Gastrocnemius medialis (tissue), 4 donors: ENCODE data around the gene TEX54. TPM values are rescaled to one million over a fixed set of nuclear protein-coding genes. Genes with fewer than 3 reads are reported as not detected.
"Not testable (repeated sequence)": the region's sequence is repeated elsewhere in the genome, so short reads cannot be mapped to it uniquely, and the experiment has no call there.

Experiments
- ATAC-seq, 2 donors: fragments of 150-250 bp; one replicate each; pipeline ENCODE4 v1.9.1; 2016
- DNase-seq, 2 donors: peaks; one replicate each; pipeline ENCODE4 v3.0.0-alpha.2; 2019
- H3K27ac ChIP-seq, 4 donors: fragments of 200-600 bp; sonication (generic); 1 replicate in 1 of 4; 2 replicates in 3 of 4; pipeline ENCODE4 v1.5.1; 2016 to 2018; ENCODE audit warnings: mild to moderate bottlenecking in 2 of 4, moderate library complexity in 1 of 4
- H3K27me3 ChIP-seq, 3 donors: fragments of 200-600 bp; sonication (generic) in 2 of 3; 1 replicate in 1 of 3; 2 replicates in 2 of 3; pipeline versions ENCODE4 v1.5.1 to v1.6.0; 2016 to 2019; ENCODE audit warnings: mild to moderate bottlenecking in 1 of 3, moderate library complexity in 1 of 3
- H3K36me3 ChIP-seq, 2 donors: fragments of 200-600 bp; sonication (generic) in 1 of 2; one replicate each; pipeline ENCODE4 v1.5.1; 2017 to 2018
- H3K4me1 ChIP-seq, 2 donors: fragments of 200-600 bp; sonication (generic) in 1 of 2; one replicate each; pipeline ENCODE4 v1.5.1; 2016 to 2017; ENCODE audit warnings: mild to moderate bottlenecking in 2 of 2
- H3K4me3 ChIP-seq, 4 donors: fragments of 200-600 bp; sonication (generic) in 3 of 4; 1 replicate in 1 of 4; 2 replicates in 3 of 4; pipeline ENCODE4 v1.5.1; 2016 to 2019; ENCODE audit warnings: mild to moderate bottlenecking in 2 of 4
- H3K9me3 ChIP-seq, 3 donors: fragments of 200-600 bp; sonication (generic) in 2 of 3; 1 replicate in 1 of 3; 2 replicates in 2 of 3; pipeline ENCODE4 v1.5.1; 2016 to 2019
- CTCF ChIP-seq, 5 experiments: fragments of 450-650 bp in 3 of 5; fragments of 200-600 bp in 2 of 5; sonication (generic) in 2 of 5; IDR thresholded peaks in 4 of 5; conservative IDR thresholded peaks in 1 of 5; 1 replicate in 4 of 5; 2 replicates in 1 of 5; pipeline ENCODE4 v1.5.1; 2016 to 2019; ENCODE audit warnings: antibody characterized with exemption in 5 of 5, mild to moderate bottlenecking in 3 of 5, moderate library complexity in 3 of 5
- POLR2A ChIP-seq, 2 donors: fragments of 450-650 bp; IDR thresholded peaks; one replicate each; pipeline ENCODE4 v1.6.1; 2017; ENCODE audit warnings: antibody characterized with exemption in 2 of 2, mild to moderate bottlenecking in 2 of 2, moderate library complexity in 2 of 2
- in situ Hi-C, 4 donors: fragments of 200-750 bp; cut with MboI; loops; one replicate each; pipeline versions ENCODE4 v1.15.0 to v1.8.0; 2017; ENCODE audit warnings: low sequenced_read_pairs in 4 of 4
- intact Hi-C: fragments of 100-400 bp; cut with DNase I; formaldehyde crosslinking; loops from one replicate; pipeline ENCODE4 v1.15.1; 2023; ENCODE audit warnings: low total_unique reads
- total RNA-seq, 4 donors: library from RNA; depleted of rRNA; stranded (reverse); fragments of >200 nt; gene quantifications; one replicate each; pipeline versions ENCODE4 v1.1.0 to v1.2.3, GENCODE V29; 2016

Gene TEX54
- total RNA-seq, 4 donors from 2014 or later: not detected

DNA sequence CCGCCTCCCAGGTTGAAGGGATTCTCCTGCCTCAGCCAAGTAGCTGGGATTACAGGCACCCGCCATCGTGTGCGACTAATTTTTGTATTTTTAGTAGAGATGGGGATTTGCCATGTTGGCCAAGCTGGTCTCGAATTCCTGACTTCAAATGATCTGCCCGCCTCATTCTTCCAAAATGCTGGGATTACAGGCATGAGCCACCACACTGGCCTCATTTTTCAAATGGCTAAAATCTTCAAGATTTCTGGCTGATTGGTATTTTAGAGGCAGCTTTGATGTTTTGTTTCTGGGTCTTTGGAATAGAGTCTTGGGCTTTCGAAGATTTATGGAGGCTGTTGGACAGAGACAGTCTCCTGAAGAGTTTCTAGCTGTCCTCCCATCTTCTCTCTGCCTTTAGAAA, 42.2 kb upstream of the TEX54 start:
- no peak overlapping the region for H3K27ac ChIP-seq
- no peaks in the 10 kb centered on the region for H3K9me3 ChIP-seq
- no peak for TF ChIP-seq CTCF (IDR thresholded peaks at IDR 0.05 in 4 of 5, conservative IDR thresholded peaks at IDR 0.05 in 1 of 5)
- TF ChIP-seq POLR2A (IDR thresholded peaks at IDR 0.05): no peak
- peaks cover 7 to 10% of the 10 kb centered on the region in 2 donors for H3K4me1 ChIP-seq
- DNase-seq: no peak
- in situ Hi-C loops (loop anchor here (25.0 kb wide), 2 partner anchors 488 to 763 kb away; partner anchors contain the start of gene INCENP (in 1 of the 4)), intact Hi-C loops (no loop called here)
- no peaks in the 10 kb centered on the region for H3K36me3 ChIP-seq
- no peak overlapping the region for H3K4me3 ChIP-seq
- no peak for ATAC-seq
- H3K27me3 ChIP-seq: no peaks in the 10 kb centered on the region

DNA sequence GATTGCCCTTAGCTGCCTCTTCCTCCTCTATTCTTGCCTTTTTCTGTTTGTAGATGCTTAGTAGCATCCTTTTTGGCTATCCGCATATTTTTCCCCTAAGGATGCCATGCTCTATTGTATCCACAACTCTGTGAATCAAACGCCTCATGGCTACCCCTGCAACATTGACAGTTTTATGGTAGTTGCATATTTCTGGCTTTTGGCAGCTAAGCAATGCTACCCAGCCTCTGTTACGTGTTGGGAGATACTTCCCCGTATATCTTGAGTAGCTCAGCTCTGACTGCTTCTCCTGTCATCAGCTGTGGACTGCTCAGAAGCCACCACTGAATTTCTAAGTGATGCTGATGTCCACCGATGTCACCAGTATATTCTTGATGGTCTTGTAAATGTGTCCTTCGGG, 33.0 kb upstream of the TEX54 start:
- no peaks in the 10 kb centered on the region for H3K4me1 ChIP-seq
- H3K36me3 ChIP-seq: no peaks in the 10 kb centered on the region
- in situ Hi-C loops: loop anchor here (10.0 to 25.0 kb wide), 2 partner anchors 81 to 478 kb away; partner anchors contain the start of gene TMEM179B (in 2 of the 4)
- ATAC-seq: no peak
- intact Hi-C loops: no loop called here
- H3K9me3 ChIP-seq: no peaks in the 10 kb centered on the region
- TF ChIP-seq POLR2A (IDR thresholded peaks at IDR 0.05): no peak
- no peak for TF ChIP-seq CTCF (IDR thresholded peaks at IDR 0.05 in 4 of 5, conservative IDR thresholded peaks at IDR 0.05 in 1 of 5)
- H3K27me3 ChIP-seq: no peaks in the 10 kb centered on the region
- no peak overlapping the region for H3K4me3 ChIP-seq
- no peak for DNase-seq
- H3K27ac ChIP-seq: no peak overlapping the region

DNA sequence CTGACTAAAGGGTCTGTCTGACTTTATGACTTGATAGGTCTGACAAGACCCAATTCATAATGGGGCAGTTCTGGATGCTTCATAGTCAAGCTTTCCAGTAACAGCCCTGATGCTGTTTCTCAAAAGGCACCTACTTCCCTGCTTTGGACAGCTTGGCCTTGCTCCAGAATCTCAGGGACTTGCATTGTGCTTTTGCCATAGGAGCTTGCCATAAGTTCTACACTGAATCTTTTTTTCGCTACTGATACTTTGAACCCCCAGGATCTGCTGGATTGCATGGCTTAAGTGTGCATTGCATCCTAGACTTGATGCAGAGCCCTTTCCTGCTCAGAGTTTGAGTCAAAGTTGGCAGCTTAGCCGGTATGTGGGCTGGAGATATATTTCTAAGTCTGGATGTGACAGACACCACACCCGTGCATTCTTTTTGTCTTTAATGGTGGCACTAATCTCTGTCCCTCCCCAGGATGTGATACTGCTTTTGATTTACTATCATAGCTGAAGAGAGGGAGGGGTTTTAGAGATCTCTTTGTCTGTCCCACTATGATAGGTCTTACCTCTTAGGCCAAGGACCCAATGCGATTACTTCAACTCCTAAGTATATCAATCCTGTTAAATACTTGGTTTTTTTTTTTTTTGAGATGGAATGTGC, 31.2 kb upstream of the TEX54 start:
- Histone ChIP-seq H3K27me3 (no peaks in the 10 kb centered on the region), H3K4me3 (no peak overlapping the region), H3K27ac (no peak overlapping the region), H3K9me3 (no peaks in the 10 kb centered on the region), H3K36me3 (no peaks in the 10 kb centered on the region), H3K4me1 (no peaks in the 10 kb centered on the region)
- intact Hi-C loops: loop anchor here (2.0 kb wide), 1 partner anchor 469 kb away; no protein-coding TSS in a partner anchor
- no peak for DNase-seq
- TF ChIP-seq CTCF (IDR thresholded peaks at IDR 0.05 in 4 of 5, conservative IDR thresholded peaks at IDR 0.05 in 1 of 5): no peak
- TF ChIP-seq POLR2A (IDR thresholded peaks at IDR 0.05): no peak
- no peak for ATAC-seq
- in situ Hi-C loops: loop anchor here (5.0 to 25.0 kb wide), 3 partner anchors 77 to 477 kb away; partner anchors contain the start of gene TMEM179B (in 4 of the 4)

GRCh38 chr11:62861564-62862192, 29.0 kb upstream of the TEX54 start:
- H3K4me3 ChIP-seq, H3K36me3 ChIP-seq, H3K4me1 ChIP-seq, DNase-seq, H3K27ac ChIP-seq, H3K9me3 ChIP-seq, H3K27me3 ChIP-seq, ATAC-seq: not testable (repeated sequence)
- intact Hi-C loops (loop anchor here (1.0 to 2.0 kb wide), 2 partner anchors 75 to 467 kb away; no protein-coding TSS in a partner anchor), in situ Hi-C loops (loop anchor here (5.0 to 25.0 kb wide), 3 partner anchors 74 to 474 kb away; partner anchors contain the start of gene TMEM179B (in 4 of the 4))
